Panc1 (cell line): ENCODE results near the gene LENEP. TPM values are rescaled to one million over a fixed set of nuclear protein-coding genes. Genes with fewer than 3 reads are reported as not detected.

Experiments
- ATAC-seq: fragments of 200-7000 bp; cut with Tn5 transposase; 2 replicates; pipeline ENCODE4 v1.9.1; 2020; ENCODE audit warnings: mild to moderate bottlenecking, moderate library complexity
- BruUV-seq: library from RNA; stranded (reverse); fragments of 400-500 nt; replicated peaks from 2 replicates; lab custom pipeline; 2021; lab: Mats Ljungman, UMichigan
- CTCF ChIA-PET: fragments of 300-600 bp; sonication (Branson Sonifier 250); formaldehyde crosslinking; loops from one replicate; lab custom pipeline; 2022; ENCODE audit warnings: antibody characterized with exemption; lab: Charles Lee
- POLR2A ChIA-PET: fragments of 300-600 bp; sonication (Branson Sonifier 250); formaldehyde crosslinking; loops from one replicate; lab custom pipeline; 2022; ENCODE audit warnings: antibody characterized with exemption; lab: Charles Lee
- DNase-seq: peaks from one replicate; pipeline ENCODE4 v3.0.0-alpha.2; 2010; ENCODE audit warnings: low read depth, low spot score
- H3K27ac ChIP-seq: 2 replicates; pipeline ENCODE4 v1.5.1; 2011; ENCODE audit warnings: mild to moderate bottlenecking, low read length, inconsistent platforms
- H3K27me3 ChIP-seq: fragments of 200-500 bp; sonication (Bioruptor generic); 2 replicates; pipeline ENCODE4 v1.6.0; 2014; ENCODE audit warnings: low read length, inconsistent platforms; ENCODE audit not compliant: control insufficient read depth, insufficient read depth
- H3K36me3 ChIP-seq: fragments of 200-500 bp; sonication (Bioruptor generic); 2 replicates; pipeline ENCODE4 v1.5.1; 2014; ENCODE audit warnings: inconsistent platforms, mild to moderate bottlenecking, low read length, moderate library complexity; ENCODE audit not compliant: control insufficient read depth, insufficient read depth
- H3K4me1 ChIP-seq: 2 replicates; pipeline ENCODE4 v1.5.1; 2011; ENCODE audit warnings: inconsistent platforms, mild to moderate bottlenecking, low read length, moderate library complexity; ENCODE audit not compliant: control insufficient read depth, insufficient read depth
- H3K4me3 ChIP-seq, 2 experiments: 2 replicates each; pipeline ENCODE4 v1.5.1; 2011 to 2012; ENCODE audit warnings: low read depth in 2 of 2, low read length in 2 of 2, mild to moderate bottlenecking in 2 of 2, inconsistent platforms in 1 of 2, moderate library complexity in 1 of 2
- H3K9me3 ChIP-seq: fragments of 200-500 bp; sonication (Bioruptor generic); 2 replicates; pipeline ENCODE4 v1.5.1; 2014; ENCODE audit warnings: low read depth, mild to moderate bottlenecking, inconsistent platforms, low read length, moderate library complexity; ENCODE audit not compliant: control insufficient read depth, insufficient read depth
- CTCF ChIP-seq: fragments of 450-650 bp; IDR thresholded peaks from 2 replicates; pipeline ENCODE4 v1.5.1; 2017; ENCODE audit warnings: mild to moderate bottlenecking
- POLR2AphosphoS5 ChIP-seq: IDR thresholded peaks from 2 replicates; pipeline ENCODE4 v1.6.1; 2012; ENCODE audit warnings: mild to moderate bottlenecking, low read depth, low read length, moderate library complexity
- SIN3A ChIP-seq: IDR thresholded peaks from 2 replicates; pipeline ENCODE4 v1.6.1; 2012; ENCODE audit warnings: low read depth, mild to moderate bottlenecking, low read length, moderate library complexity, borderline replicate concordance; ENCODE audit not compliant: insufficient read depth
- TCF7L2 ChIP-seq: IDR thresholded peaks from 2 replicates; pipeline ENCODE4 v1.6.1; 2011; ENCODE audit warnings: mild to moderate bottlenecking, low read depth, low read length, inconsistent platforms
- in situ Hi-C: cut with HindIII; loops from 2 replicates; pipeline ENCODE4 v1.10.0; 2016; ENCODE audit warnings: low sequenced_read_pairs, low pct_unique_long_range_greater_than_20kb
- intact Hi-C: fragments of 100-400 bp; cut with micrococcal nuclease; formaldehyde crosslinking; loops from one replicate; pipeline ENCODE4 v1.10.0; 2022; ENCODE audit not compliant: unreplicated experiment
- total RNA-seq: library from RNA; stranded (reverse); gene quantifications from one replicate; pipeline ENCODE4 v1.2.1, GENCODE V29; 2021; ENCODE audit not compliant: unreplicated experiment
- TF ChIP-seq, protein P1 (sequence below), 2 experiments: IDR thresholded peaks; 2 replicates each; pipeline ENCODE4 v1.6.1; 2011 to 2012; ENCODE audit warnings: low read depth in 2 of 2, control low read depth in 1 of 2, low read length in 1 of 2, mild to moderate bottlenecking in 1 of 2, moderate library complexity in 1 of 2; ENCODE audit not compliant: insufficient read depth in 1 of 2

The LENEP gene
- total RNA-seq, 1 experiment from 2014 or later = 0.67 TPM

- Histone ChIP-seq H3K27ac (no peak overlapping the region), H3K36me3 (peaks cover 4% of the 10 kb centered on the region; the same call in 1 of the 2 replicates), H3K27me3 (no peaks in the 10 kb centered on the region), H3K4me1 (peaks cover 5% of the 10 kb centered on the region), H3K4me3 (no peak overlapping the region), H3K9me3 (no peaks in the 10 kb centered on the region)
- DNase-seq = no peak
- in situ Hi-C loops = no loop called here
- TF ChIP-seq, protein P1, sequence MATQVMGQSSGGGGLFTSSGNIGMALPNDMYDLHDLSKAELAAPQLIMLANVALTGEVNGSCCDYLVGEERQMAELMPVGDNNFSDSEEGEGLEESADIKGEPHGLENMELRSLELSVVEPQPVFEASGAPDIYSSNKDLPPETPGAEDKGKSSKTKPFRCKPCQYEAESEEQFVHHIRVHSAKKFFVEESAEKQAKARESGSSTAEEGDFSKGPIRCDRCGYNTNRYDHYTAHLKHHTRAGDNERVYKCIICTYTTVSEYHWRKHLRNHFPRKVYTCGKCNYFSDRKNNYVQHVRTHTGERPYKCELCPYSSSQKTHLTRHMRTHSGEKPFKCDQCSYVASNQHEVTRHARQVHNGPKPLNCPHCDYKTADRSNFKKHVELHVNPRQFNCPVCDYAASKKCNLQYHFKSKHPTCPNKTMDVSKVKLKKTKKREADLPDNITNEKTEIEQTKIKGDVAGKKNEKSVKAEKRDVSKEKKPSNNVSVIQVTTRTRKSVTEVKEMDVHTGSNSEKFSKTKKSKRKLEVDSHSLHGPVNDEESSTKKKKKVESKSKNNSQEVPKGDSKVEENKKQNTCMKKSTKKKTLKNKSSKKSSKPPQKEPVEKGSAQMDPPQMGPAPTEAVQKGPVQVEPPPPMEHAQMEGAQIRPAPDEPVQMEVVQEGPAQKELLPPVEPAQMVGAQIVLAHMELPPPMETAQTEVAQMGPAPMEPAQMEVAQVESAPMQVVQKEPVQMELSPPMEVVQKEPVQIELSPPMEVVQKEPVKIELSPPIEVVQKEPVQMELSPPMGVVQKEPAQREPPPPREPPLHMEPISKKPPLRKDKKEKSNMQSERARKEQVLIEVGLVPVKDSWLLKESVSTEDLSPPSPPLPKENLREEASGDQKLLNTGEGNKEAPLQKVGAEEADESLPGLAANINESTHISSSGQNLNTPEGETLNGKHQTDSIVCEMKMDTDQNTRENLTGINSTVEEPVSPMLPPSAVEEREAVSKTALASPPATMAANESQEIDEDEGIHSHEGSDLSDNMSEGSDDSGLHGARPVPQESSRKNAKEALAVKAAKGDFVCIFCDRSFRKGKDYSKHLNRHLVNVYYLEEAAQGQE (IDR thresholded peaks at IDR 0.05; ENCODE audit: insufficient read depth in 1 of 2, low read depth in 2 of 2, low read length in 1 of 2) = no peak
- no peak for TF ChIP-seq TCF7L2
- no peak for TF ChIP-seq POLR2AphosphoS5
- no peak for TF ChIP-seq SIN3A
- no peak for TF ChIP-seq CTCF
- no peak for ATAC-seq
- CTCF ChIA-PET = interaction anchor here (0.6 to 0.9 kb wide), 3 partner anchors 14 to 156 kb away, joined by 3 to 5 read pairs (median 3); partner anchors contain the start of gene ZBTB7B
- no TSS peak for BruUV-seq
- POLR2A ChIA-PET = no interaction called here
- intact Hi-C loops = no loop called here
These were observed 5.1 kb upstream of the LENEP start for GRCh38 chr1:154988058-154988954.

DNA sequence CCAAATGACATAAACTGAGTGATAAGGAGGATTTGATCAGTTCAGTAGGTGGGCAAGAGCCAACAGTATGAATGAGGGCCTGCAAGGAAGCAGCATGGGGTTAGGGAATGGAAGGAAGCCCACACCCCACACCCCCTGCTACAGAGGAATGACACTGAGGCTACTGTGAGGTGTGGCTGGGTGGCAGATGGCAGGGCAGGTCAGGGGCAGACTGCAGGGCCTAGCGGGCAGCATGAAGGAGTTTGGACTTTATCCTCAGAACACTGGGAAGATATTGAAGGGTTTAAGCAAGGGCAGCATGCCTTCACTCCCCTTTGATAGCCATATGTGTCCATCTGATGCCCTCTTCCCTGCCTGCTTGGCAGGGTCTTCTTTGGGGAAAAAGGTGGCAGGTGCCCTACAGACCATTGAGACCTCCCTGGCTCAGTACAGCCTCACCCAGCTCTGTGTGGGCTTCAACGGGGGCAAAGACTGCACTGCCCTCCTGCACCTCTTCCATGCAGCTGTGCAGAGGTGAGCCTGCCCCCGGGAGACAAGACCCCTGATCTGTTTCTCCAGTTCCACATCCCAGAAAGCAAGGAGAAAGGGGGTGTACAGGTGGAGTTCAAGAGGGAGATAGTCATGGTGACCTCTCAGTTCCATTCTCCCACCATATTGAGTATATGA is 4.1 kb upstream of the LENEP start:
- intact Hi-C loops = no loop called here

More for the DNA sequence above, 4.1 kb upstream of the LENEP start:
- Histone ChIP-seq H3K9me3 (no peaks in the 10 kb centered on the region), H3K27me3 (no peaks in the 10 kb centered on the region), H3K4me1 (peaks cover 5% of the 10 kb centered on the region), H3K36me3 (peaks cover 4% of the 10 kb centered on the region; the same call in 1 of the 2 replicates), H3K4me3 (no peak overlapping the region), H3K27ac (no peak overlapping the region)
- TF ChIP-seq POLR2AphosphoS5 = no peak
- POLR2A ChIA-PET = no interaction called here
- no TSS peak for BruUV-seq
- in situ Hi-C loops = no loop called here
- CTCF ChIA-PET = no interaction called here
- no peak for DNase-seq
- no peak for ATAC-seq
